UCSD-AML1 (cell line): ENCODE measurements around the gene NEAT1.
A peak's percentile ranks its signal among the peaks of the same experiment; 100 is the strongest.

Experiments used
- DNase-seq: peaks from one replicate; lab custom pipeline; 2025; ENCODE audit not compliant: unreplicated experiment; lab: John Stamatoyannopoulos, UW

NEAT1 gene

DNA sequence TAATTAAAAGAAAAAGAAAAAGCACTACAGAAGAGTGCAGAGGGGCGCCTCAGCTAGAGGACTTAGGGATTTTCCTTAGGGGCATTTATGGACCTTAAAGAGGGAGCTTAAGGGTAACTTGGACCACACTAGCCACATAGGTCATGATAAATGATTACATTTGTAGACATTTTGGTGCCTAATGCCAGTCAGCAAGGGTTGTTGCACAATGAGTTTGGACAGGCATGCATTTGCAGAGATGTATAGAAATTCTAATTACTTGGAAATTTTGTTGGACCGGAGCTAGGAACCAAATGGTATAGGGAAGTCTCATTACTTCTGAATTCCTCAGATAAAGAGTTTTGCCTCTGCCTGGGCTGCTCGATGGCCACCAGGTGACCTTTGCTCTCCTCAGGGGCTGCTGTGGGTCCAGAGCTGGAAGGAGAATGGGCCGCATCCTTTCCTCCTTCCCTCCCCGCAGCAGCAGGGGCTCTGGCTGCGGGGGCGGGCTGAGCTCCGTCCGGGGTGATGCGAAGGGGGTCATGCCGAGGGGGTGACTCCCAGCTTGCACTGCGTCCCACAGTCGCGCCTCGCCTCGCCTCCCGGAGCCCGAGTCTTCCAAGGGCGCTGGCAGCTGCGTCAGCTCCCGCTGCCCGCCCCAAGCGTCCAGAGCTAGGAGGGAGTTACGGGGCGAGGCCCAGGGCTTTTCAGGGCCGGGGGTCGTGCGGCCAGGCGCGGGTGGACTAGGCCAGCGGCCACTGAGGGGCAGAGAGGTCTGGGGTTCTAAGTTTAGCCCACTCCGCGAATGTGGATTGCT lies 56.0 kb downstream of the NEAT1 start:
- no peak for DNase-seq

DNA sequence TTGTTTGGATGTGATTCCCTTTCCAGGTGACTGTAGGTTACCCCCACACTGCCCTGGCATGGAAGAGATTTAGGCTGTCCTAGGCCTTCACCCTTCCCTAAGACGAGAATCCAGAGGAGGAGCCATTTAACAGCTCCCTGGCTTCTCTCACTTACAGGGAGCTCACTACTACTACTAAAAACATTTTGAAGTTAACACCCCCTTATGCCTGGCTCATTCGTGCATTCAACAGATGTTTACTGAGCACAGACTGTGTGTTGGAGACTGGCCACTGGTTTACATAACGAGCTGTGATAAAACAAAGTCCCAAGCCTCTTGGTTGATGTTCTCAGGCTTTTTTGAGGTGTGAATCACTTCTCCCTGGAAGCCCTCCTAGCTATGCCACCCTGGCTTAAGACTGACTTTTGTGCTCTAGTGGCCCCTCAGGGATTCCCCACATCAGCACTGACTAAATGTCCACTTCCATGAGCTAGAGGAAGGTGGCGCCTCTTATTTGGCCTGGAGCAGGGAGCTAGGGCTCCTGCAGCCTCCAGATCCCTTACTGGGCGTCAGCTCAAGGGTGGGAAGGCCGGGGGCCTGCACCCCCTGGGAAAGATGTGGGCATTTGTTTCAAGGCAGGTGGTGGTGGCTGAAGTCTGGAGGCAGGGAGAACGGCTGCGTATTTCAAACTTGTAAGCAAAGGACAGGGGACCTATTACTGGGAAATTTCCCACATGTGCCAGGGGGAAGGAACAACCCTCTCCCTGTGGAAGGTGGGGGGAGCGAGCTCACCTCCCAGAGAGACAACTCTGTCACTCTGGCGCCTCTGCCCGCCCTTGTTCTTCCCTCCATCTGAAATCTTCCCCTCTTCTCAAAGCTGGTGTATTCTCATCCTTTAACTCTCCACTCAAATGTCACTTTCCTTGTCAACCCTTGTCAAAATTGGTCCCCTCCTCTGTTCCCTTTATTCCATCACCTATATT lies 56.9 kb downstream of the NEAT1 start:
- peak; percentile 45 for DNase-seq

DNA sequence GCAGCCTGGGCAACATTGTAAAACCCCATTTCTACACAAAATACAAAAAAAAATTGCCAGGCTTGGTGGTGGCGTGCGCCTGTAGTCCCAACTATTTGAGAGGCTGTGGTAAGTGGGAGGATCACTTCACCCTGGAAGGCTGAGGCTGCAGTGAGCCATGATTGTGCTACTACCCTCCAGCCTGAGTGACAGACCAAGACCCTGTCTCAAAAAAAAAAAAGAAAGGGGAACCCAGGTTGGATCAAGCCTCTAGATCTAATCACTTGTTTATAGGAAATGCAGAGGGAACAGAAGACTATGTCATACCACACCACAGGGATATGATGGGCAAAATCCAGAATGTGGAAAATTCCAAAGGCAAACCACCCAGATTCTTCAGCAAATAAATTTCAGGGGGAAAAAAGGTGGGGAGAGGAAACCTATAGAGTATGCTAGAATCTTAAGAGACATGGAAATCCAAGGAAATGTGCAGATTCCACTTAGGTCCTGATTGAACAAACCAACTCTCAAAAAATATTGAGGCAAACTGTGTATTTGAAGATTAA lies 59.8 kb downstream of the NEAT1 start:
- no peak for DNase-seq

GRCh38 chr11:65485920-65486219 lies 63.3 kb downstream of the NEAT1 start:
- DNase-seq = no peak

DNA sequence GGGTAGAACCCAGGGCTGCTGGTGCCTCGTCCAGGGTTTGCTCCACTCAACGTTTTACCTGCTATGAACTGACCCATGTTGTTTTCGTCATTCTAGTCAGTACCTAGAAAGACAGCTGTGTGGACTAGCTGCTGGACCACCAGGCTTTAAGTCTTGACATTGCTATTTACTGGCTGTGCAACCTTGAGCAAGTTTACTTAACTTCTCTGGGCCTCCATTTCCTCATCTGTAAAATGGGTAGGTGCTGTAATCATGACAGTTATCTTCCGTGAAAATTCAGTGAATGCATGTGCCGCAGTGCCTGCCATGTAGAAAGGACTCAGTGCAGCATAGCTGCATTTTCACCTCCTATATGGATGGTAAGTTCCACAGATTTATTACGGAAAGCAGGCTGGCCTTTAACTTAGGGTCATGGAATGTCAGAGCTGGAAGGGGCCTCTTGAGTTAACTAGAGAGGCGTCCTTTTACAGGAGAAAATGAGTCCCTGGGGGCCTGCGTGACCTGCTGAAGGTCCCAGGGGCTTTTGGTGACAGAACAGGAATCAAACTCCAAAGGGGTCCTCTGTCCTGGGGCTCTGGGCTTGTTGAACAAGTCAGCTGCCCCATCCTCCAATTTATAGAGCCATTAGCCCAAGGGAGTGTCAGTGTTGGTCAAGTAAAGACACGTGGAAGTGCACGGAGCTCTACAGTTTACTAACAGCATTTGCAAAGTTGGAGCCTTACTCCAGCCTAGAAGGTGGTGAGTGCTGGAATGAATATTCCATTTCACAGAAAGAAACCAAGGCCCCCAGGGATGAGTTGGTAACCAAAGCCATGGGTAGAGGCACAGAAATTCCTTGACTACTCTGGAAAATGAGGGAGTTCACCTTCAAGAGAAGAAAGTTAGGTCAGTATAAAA lies 64.2 kb downstream of the NEAT1 start:
- DNase-seq = no peak

DNA sequence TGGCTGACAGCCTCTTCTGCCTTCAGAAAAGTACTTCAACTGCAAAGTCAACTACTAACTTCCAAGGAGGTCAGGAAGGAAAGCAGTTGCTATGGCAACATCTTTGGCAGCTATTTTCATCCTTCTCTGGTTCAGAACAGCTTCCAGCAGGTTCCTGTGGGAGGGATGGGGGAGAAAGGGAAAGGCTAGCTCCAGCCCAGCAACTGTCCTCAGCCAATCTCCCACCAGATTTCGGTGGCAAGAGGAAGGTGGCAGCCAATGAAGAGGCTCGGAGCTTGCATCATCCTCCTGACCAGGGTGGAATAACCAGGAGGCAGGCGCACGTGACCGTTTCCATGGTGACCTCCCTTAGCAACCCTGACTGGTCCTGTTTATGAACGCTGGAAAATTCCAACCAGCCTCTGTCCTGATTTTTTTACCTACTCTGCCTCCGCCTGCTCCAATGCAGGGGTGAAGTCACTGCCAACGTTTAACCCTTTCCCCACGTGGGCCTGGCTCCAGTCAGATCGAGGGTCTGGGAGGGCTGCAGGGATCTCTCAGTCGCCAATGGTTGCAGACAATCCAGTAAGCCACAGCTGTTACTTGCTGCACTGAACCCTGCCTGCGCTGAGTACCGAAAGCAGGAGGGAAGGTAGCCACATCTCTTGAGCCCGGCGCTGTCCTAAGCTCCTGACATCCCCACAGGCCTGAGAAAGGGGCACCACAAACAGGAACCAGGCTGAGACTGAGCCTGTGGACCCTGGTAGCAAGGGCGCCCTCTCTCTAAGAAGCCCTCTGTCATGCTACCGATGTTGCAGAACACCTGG lies 65.1 kb downstream of the NEAT1 start:
- DNase-seq = peak; percentile 92

DNA sequence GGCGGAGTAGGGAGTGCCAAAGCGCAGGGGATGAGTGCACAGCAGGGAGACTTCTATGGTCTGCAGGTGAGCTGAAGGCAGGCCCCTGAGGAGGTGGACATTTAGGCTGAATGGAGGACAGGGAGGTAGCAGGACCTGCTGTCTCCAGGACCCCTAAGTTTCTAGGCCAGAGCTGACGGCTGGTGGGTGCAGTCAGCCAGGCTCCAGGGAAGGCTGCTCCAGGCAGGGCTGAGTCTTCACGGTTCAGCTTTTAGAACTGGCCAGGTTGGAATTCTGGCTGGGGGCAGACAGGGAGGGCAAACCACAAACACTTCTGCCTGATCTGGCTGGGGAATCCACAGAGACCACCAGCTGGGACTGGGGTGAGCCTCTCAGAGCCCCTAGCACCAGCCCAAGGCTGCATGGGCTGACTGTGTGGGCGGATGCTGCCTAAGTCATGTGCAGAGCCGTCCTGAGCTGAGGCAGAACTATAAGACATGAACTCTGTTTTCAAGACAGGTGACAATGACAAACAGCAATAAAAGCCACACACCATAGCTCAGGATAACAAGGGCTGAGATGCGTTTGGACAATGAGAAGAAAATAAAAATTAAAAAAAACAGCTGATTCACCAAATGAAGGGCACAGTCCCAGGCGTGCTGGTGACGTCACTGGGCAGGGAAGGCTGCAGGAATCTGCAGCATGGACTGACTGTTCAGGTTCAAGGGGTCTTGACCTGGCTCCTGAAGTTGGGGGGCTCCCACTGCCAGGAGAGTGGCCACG lies 65.9 kb downstream of the NEAT1 start:
- no peak for DNase-seq

DNA sequence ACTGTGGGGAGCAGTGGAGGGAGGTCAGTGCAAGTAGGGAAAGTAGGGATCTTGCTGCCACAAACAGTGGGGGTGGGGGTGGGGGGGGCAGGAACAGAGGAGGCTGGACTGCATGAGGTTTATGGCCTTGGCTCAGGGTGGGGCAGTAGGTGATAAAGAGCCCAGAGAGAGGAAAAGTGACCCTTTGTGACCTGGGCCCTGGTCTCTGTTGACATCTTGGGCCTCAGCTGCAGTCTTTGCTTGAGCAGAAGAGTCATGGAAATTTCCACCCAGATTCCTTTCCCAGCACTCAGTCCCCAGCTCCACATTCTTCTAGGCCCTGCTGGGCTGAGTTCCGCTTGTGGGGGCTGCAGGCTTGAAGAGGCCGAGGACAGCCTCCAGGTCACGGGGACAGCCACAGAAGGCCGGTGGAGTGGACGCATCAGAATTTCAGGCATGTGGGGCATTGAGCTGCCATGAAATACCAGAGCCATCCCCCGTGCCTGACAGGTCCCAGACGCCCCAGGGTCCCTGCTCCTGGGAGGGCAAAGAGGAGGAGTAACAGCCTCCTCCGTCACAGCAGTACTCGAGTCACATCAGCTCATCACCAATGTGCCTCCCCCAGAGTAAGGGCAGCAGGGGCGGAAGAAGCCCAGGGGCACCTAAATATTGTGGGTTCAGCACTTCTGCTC lies 66.6 kb downstream of the NEAT1 start:
- no peak for DNase-seq

DNA sequence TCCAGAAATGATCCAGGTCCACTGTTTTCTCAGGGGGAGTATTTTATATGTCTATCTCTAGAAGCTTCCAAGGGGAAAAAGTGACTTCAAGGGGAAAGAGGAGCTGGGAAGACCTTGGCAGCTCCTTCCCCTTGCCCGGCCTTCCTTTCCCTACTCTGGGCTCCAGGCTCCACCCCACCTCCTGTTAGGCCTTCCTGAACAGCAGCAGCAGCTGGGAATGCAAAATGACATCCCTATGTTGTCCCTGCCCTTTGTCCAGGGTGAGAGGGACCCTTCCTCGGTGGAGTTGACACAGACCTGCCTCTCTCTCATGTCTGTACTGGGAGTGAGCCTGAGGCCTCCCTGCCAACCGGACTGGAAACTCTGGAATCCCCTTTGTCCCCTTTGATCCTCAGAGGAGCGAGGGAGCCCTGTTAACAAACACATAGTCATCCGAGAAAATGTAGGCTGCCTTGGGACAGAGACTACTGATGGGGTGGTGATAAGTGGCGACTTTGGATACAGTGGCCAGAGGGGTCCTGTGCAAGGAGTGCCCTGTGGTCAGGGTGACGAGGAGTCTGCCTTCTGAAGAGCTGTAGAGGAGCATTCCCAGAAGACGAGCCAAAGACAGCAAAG lies 67.2 kb downstream of the NEAT1 start:
- no peak for DNase-seq

GRCh38 chr11:65491163-65491465 lies 68.5 kb downstream of the NEAT1 start:
- no peak for DNase-seq

- DNase-seq = peak; percentile 50
These were observed 69.2 kb downstream of the NEAT1 start for GRCh38 chr11:65491614-65492386.

DNA sequence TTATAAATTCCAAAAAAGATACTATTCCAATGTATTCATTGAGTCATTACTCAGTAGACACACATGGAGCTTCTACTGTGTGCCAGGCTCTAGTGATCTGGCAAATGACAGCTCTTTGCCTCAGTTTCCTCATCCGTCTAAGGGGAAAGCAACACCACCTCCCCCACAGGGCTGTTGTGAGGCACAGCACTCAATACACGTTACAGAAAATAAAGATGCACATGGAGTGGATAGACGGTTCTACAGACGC lies 69.7 kb downstream of the NEAT1 start:
- no peak for DNase-seq

GRCh38 chr11:65492637-65493366 lies 70.2 kb downstream of the NEAT1 start:
- peak; percentile 67 for DNase-seq

DNA sequence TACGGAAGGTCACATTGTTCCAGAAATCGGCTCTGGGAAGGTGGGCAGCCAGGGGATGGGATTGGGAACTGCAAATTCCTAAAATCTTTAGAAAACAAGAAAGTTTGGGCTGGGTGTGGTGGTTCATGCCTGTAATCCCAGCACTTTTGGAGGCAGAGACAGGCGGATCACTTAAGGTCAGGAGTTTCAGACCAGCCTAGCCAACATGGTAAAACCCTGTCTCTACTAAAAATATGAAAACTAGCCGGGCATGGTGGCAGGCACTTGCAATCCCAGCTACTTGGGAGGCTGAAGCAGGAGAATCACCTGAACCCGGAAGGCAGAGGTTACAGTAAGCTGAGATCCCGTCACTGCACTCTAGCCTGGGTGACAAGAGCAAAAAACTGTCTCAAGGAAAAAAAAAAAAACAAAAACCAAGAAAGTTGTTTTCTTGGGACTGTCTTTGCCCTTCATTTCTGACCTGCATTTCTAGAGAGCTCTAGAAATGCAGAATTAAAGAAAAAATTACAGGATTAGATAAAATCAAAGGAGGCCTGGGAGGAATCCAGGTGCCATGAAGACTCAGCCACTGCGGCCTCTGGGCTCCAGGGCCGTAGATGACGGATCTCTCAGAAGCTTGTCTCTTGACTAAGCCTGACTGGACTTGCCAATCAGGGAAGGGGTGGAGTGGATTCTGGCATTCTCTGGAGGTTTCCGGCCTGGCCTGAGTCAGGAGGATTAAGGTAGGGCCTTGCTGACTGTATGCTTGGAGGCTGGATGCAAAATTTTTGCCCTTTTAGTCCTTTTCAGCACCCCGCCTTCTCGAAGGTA lies 71.0 kb downstream of the NEAT1 start:
- DNase-seq = no peak
